ENCODE data around the gene COX8A.

COX8A gene

DNA sequence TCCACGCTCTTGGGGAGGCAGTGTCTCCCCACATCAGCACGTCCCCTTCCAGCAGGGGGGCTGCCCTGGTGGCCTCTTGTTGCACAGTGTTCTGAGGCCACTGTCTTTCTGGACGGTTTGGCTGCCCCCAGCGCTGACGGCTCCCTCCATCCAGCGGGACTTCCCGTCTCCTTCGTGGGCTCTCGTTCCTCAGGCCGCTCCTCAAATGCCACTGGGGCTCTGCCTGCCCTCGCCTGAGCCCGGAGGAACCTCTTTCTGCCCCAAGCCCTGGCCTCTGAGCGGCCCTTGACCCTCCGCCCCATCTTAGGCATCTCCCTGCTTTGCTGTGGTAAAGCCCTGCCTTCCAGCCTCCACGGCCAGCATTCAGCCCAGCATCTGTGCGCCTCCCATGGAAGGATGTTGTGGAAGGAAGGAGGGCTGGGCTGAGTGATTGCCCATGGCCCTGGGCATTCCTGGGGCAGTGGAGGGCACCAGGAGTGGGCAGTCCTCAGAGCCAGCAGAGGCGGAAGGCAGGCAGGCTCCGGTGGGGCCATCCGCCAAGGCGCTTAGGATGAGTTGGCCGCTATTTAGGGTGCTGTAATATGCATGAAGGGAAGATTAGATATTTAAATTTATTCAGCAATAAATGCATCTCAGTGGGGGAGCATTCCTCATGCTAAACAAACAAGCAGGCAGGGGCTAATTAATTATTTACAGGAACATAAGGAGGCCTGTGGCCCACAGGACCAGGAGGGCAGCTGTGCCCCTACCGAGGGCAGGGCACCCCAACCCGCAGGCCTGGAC, 29.6 kb downstream of the COX8A start:
- no peak for DNase-seq (ENCODE audit: low read depth)

DNA sequence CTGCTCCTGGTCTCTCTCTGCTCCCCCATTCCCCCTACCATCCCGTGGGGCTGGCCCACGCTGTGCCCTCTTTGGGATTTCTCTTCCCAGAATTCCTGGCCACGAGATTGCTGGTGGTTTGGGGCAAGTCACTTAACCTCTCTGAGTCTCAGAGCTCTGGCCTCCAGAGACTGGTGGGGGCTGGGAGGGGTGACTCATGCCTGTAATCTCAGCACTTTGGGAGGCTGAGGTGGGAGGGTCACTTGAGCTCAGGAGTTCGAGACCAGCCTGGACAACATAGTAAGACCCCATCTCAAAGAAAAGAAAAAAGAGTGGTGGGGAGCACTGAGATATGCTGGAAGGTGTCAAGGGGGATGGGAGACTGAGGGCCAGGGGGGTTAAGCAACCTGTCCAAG, 30.2 kb downstream of the COX8A start:
- no peak for DNase-seq (ENCODE audit: low read depth)

- DNase-seq (ENCODE audit: low read depth) = no peak
Observed at GRCh38 chr11:64005691-64006090, 31.3 kb downstream of the COX8A start.

DNA sequence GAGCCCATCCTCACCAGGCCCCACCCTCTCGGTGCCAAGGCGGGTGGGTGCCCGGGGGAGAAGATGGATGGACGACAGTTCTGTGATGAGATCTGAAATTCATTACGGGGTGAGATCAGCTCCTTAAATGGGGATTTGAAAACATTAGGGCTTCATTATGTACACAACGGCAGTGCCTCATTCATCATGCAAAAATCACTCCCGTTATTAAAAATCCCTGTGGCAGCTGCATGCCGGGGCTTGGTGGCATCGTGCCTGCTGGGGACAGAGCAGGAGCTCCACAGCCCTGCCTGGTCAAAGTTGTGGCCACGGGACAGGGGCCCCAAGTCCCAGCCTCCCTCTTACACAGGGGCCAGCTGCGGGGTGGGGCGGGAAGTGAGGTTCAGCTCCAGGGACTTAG, 32.0 kb downstream of the COX8A start:
- DNase-seq (ENCODE audit: low read depth) = no peak

DNA sequence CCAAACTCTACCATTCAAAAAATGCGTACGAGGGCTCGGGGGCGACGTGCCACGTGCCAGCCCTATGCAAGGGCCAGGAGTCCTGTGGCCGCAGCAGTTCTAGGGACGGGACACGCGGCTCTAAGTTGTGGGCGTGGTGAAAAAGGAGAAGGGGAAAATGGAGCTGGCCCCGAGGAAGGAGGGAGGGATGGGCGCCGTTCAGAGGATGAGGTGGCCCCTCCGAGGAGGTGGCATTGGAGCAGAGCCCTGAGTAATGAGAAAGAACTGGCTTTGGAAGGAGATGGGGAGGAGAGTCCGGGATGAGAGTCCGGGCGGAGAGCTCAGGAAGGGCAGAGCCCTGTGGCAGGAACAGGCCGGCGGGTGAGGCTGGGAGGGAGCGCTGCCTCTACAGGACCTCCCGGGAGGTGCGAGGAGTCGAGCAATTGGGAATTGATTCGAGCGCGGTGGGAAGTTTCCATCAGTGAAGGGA, 32.8 kb downstream of the COX8A start:
- no peak for DNase-seq (ENCODE audit: low read depth)

- DNase-seq (ENCODE audit: low read depth) = no peak
Observed at GRCh38 chr11:64007629-64008282, 33.3 kb downstream of the COX8A start.

GRCh38 chr11:64008283-64008913, 34.0 kb downstream of the COX8A start:
- no peak for DNase-seq (ENCODE audit: low read depth)

DNA sequence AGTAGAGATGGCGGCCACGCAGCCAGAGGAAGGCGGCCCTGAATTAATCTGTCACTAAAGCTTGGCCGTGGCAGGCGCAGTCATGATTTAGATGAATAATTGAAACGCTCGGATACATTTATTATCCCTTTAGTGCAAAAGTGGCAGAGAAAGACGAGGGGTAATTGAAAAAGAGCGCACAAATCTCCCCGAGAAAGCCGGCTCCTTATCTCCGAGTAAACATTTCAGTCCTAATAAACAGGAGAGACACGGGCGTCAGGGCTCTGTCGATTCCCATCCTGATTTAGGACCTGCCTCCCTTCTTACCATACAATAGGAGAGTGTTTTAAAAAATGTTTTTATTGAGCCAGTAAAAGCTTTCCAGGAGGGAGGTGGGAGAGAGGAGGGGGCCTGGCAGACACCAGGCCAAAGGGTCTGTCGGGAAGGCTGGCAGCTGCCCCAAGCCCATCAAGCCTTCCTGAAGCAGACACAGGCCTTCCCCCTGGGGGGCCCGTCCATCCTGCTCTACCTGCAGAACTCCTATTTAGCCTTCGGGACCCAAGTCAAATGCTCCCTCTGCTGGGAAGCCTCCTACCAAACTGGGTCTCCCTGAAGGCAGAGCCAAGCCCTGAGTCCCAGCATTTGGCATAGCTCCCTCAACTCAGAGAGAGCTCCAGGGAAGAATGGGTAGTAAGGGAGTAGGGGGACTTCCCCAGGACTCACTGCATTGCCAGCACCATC, 34.7 kb downstream of the COX8A start:
- no peak for DNase-seq (ENCODE audit: low read depth)

DNA sequence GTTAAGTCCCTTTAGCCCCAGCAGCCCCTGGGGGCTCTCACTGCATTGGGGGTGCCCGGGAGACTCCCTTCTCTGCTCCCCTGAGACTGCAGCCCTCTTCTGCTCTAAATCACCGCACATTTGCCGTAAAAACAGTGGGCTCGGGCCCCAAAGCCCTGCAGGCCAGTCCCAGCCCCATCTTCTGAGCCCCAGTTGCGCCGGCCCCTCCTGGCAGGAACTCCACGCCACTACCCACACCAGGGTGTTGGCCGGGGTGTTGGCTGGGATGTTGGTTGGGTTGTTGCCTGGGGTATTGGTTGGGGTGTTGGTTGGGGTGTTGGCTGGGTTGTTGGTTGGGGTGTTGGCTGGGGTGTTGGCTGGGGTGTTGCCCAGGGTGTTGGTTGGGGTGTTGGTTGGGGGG, 35.3 kb downstream of the COX8A start:
- DNase-seq (ENCODE audit: low read depth) = no peak

DNA sequence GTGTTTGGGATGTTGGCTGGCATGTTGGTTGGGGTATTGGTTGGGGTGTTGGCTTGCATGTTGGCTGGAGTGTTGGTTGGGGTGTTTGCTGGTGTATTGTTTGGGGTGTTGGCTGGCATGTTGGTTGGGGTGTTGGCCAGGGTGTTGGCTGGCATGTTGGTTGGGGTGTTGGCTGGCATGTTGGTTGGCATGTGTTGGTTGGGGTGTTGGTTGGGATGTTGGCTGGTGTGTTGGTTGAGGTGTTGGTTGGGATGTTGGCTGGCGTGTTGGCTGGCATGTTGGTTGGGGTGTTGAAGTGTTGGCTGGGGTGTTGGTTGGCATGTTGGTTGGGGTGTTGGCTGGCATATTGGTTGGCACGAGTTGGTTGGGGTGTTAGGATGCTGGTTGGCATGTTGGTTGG, 36.4 kb downstream of the COX8A start:
- DNase-seq (ENCODE audit: low read depth) = no peak

DNA sequence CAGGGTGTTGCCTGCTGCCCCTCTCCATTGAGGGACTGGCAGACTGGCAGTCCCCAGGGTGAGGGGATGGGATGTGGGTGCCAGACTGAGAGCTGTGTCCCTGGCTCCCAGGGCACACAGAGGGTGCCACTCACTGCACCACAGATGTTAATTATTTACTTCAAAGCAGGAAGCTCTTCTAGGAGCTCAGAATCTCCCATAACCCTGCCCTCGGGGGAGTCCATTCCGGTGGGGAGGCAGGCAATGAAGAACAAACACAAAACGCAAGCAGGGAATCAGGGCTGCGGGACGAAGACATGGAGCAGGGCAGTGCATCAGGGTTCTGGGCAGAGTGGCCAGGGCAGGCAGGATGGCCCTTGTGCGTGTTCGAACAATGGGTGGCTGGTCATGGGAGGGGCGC, 37.0 kb downstream of the COX8A start:
- no peak for DNase-seq (ENCODE audit: low read depth)

GRCh38 chr11:64013141-64013896, 38.9 kb downstream of the COX8A start:
- DNase-seq (ENCODE audit: low read depth) = no peak

- DNase-seq (ENCODE audit: low read depth) = no peak
Observed at GRCh38 chr11:64014356-64014755, 39.9 kb downstream of the COX8A start.

GRCh38 chr11:64015510-64015909, 41.1 kb downstream of the COX8A start:
- no peak for DNase-seq (ENCODE audit: low read depth)

DNA sequence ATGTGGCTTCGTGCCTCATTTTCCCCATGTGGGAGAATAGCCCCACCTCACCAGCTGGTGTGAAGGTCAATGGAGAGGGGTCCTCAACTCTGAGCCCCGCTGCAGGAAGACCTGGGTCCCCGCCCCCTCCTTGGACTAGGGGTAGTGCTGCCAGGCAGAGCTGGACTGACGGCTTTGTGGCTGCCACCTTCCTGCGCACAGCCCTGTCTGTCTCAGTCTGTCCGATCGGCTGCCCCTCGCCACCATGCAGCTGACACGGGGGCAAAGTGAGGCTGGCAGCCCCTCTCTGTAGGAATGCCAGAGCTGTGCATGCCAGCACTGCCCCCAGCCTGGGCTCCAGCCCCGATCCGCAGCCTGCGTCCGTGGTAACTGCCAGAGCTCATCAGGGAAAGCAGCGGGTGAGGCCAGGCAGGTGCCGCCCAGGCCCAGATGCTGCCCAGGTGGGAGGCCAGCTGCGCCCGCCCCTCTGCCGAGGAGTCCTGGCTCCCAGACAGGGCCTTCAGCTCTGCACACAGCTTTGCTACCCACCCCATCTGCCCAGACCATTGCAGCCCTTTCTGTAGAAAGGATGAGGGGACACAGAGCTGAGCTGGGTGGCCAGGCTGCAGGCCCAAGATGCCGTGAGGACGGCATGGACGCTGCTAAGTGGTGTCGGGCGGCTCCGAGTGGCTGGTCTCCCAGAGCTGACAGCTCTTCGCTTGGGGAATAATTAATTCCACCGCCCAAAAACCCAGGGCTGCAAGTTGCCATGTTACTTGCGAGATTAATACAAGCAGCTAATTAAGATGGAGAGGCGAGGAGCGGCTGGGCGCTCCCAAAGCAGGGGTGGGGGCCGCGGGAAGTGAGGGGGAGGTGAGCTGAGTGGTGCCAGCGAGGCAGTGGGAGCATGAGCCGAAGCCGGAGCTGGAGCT, 41.8 kb downstream of the COX8A start:
- no peak for DNase-seq (ENCODE audit: low read depth)

DNA sequence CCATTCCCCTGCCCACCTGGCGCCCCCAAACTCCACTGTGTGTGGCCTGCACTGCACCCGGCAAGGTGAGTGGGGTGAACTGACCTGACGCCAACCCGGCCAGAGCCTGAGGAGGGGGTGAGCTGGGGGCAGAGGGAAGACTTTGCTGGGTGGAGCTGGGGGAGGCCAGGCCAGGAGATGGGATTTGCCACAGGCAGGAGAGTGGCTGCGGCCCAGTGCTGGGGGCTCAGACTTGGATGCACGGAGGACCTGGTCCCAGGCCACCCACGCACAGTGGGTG, 43.5 kb downstream of the COX8A start:
- no peak for DNase-seq (ENCODE audit: low read depth)

- no peak for DNase-seq (ENCODE audit: low read depth)
Observed at GRCh38 chr11:64018310-64018709, 43.9 kb downstream of the COX8A start.

DNA sequence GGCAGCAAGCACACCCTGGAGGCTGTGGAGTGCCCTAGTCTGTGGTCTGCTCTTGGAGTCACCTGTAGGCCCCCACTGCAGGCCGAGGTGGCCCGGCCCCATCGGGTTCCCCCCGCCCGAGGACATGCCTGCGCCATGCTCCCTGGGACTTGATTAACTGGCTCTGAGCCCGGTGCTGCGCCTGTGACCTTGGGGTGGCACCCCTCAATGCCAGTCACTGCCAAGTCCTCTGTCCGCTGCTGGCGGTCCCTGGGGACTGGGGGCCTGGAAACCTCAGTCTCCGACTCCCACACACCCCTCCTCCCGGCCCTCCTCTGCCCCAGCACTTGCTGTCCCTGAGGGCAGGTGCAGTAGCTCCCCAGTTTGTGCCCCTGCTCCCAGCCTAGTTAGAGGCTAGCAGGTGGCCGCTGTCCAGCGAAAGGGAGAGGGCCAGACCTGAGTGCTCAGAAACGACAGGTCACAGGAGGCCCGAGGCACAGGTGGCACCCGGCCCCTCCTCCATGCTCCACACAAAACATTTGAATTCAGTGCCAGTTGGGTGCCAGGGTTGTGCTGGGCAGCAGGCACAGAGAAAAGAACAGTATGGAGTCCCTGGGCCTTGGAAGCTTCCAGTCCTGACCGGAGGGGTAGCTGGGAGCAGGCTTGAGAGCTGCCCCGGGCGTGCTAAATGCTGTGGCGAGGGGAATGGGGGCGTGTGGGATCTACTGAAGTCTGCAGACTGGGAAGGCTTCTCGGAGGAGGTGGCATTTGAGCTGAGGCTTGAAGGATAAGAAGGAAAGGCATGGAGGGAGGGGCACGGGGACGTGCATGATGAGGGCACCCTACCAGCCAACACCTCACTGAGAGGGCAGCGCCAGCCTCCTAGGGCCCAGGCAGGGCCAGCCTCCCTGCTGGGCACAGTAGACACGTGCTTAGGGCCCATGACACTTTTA, 45.0 kb downstream of the COX8A start:
- DNase-seq (ENCODE audit: low read depth) = no peak

DNA sequence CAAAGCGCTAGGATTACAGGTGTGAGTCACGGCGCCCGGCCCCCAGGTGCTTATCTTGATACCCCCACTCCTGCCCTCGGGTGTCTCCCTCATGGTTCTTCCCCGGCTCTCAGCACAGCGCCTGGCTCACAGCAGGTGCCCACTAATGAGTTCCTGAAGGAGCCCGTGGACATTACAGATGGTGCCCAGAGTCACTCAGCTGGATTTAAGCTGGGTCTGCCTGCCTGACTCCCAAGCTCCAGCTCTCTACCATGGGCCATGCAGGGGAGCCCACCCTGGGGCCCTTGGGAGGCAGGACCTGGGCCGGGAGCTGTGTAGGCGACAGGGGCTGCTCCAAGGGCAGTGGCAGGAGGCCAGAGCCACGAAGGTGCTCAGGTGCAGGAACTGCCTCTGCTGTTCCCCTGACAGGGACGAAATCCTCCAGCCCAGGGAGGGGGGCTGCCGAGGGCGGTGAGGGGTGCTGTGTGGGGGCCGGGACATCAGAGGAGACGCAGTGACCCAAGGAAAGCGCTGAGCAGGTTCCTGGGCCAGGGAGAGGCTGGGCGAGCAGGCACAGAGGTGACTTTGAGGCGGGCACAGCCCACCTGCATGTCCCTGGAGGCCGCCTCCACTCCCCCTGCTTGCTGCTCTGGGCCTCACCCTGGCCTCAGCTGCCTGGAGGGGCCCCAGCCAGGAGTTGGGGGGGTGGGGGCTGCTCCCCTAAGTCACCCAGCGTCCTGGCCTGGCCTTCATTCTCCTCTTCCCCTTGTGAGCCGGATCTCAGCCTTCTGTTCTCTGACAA, 46.7 kb downstream of the COX8A start:
- no peak for DNase-seq (ENCODE audit: low read depth)

All from stimulated activated CD8-positive, alpha-beta memory T cell treated with anti-CD3 and anti-CD28 coated beads, Interleukin-12 subunit alpha, Interleukin-12 subunit beta, amount 100 ng/mL, for 1 hour (primary cell).